Measurements from ENCODE around the gene FXR2. TPM values are rescaled to one million over a fixed set of nuclear protein-coding genes. Genes with fewer than 3 reads are reported as not detected.

FXR2 gene
- polyA plus RNA-seq, 1 donor (not counting 4 experiments of a cell fraction or from before 2014, with no cell fraction given) = 30.6 TPM

- Histone ChIP-seq H3K9me1 (ENCODE audit: control insufficient read depth, extremely low read depth, insufficient read depth, low read length) (no peaks in the 10 kb centered on the region), H4K20me1 (ENCODE audit: control insufficient read depth, extremely low read depth, insufficient read depth, low read length) (peaks cover 16% of the 10 kb centered on the region), H2AFZ (ENCODE audit: control insufficient read depth, low read length) (no peak overlapping the region), H3K4me3 (ENCODE audit: control insufficient read depth in 2 of 3, extremely low read depth in 1 of 3, insufficient read depth in 2 of 3, low read depth in 1 of 3, low read length in 3 of 3) (no peak overlapping the region), H3K27ac (ENCODE audit: control insufficient read depth, insufficient read depth, low read length) (no peak overlapping the region), H3K36me3 (ENCODE audit: control insufficient read depth in 2 of 2, extremely low read depth in 1 of 2, insufficient read depth in 2 of 2, low read length in 2 of 2) (peaks cover 39 to 52% of the 10 kb centered on the region in 2 experiments), H3K27me3 (ENCODE audit: control insufficient read depth, extremely low read depth, insufficient read depth, low read length) (no peaks in the 10 kb centered on the region), H3K4me2 (ENCODE audit: control insufficient read depth, extremely low read depth, insufficient read depth, low read depth, low read length) (no peak overlapping the region), H3K4me1 (ENCODE audit: control insufficient read depth, extremely low read depth, insufficient read depth, low read length) (peaks cover 18% of the 10 kb centered on the region), H3K9me3 (ENCODE audit: control insufficient read depth, low read depth, low read length) (no peaks in the 10 kb centered on the region), H3K79me2 (ENCODE audit: control insufficient read depth, insufficient read depth, low read length) (peaks cover 48% of the 10 kb centered on the region), H3K9ac (ENCODE audit: control insufficient read depth, extremely low read depth, insufficient read depth, low read length) (no peak overlapping the region)
- no peak for TF ChIP-seq EZH2 (IDR thresholded peaks at IDR 0.05; ENCODE audit: low read length)
- TF ChIP-seq CTCF (optimal IDR thresholded peaks at IDR 0.05 in 1 of 3, IDR thresholded peaks at IDR 0.05 in 1 of 3, conservative IDR thresholded peaks at IDR 0.05 in 1 of 3; ENCODE audit: extremely low read depth in 1 of 3, insufficient read depth in 2 of 3, low read length in 3 of 3) = no peak
- no peak for DNase-seq (ENCODE audit: low read depth, low spot score)
- dilution Hi-C loops (cut with MboI; ENCODE audit: extremely low pct_ligation_motif_present, low sequenced_read_pairs) = no loop called here
- no peak for FAIRE-seq
Observed at GRCh38 chr17:7570351-7570750, 44.3 kb downstream of the FXR2 start.

GRCh38 chr17:7569571-7569970, 45.1 kb downstream of the FXR2 start:
- Histone ChIP-seq H4K20me1 (ENCODE audit: control insufficient read depth, extremely low read depth, insufficient read depth, low read length) (peaks cover 9% of the 10 kb centered on the region), H2AFZ (ENCODE audit: control insufficient read depth, low read length) (no peak overlapping the region), H3K4me2 (ENCODE audit: control insufficient read depth, extremely low read depth, insufficient read depth, low read depth, low read length) (no peak overlapping the region), H3K36me3 (ENCODE audit: control insufficient read depth in 2 of 2, extremely low read depth in 1 of 2, insufficient read depth in 2 of 2, low read length in 2 of 2) (peaks cover 37 to 52% of the 10 kb centered on the region in 2 experiments), H3K4me3 (ENCODE audit: control insufficient read depth in 2 of 3, extremely low read depth in 1 of 3, insufficient read depth in 2 of 3, low read depth in 1 of 3, low read length in 3 of 3) (no peak overlapping the region), H3K9me1 (ENCODE audit: control insufficient read depth, extremely low read depth, insufficient read depth, low read length) (no peaks in the 10 kb centered on the region), H3K9me3 (ENCODE audit: control insufficient read depth, low read depth, low read length) (no peaks in the 10 kb centered on the region), H3K79me2 (ENCODE audit: control insufficient read depth, insufficient read depth, low read length) (peaks cover 48% of the 10 kb centered on the region), H3K4me1 (ENCODE audit: control insufficient read depth, extremely low read depth, insufficient read depth, low read length) (peaks cover 10% of the 10 kb centered on the region), H3K9ac (ENCODE audit: control insufficient read depth, extremely low read depth, insufficient read depth, low read length) (no peak overlapping the region), H3K27me3 (ENCODE audit: control insufficient read depth, extremely low read depth, insufficient read depth, low read length) (no peaks in the 10 kb centered on the region), H3K27ac (ENCODE audit: control insufficient read depth, insufficient read depth, low read length) (no peak overlapping the region)
- dilution Hi-C loops (cut with MboI; ENCODE audit: extremely low pct_ligation_motif_present, low sequenced_read_pairs) = no loop called here
- FAIRE-seq (no peak), DNase-seq (ENCODE audit: low read depth, low spot score) (no peak)
- TF ChIP-seq EZH2 (IDR thresholded peaks at IDR 0.05; ENCODE audit: low read length) = no peak
- no peak for TF ChIP-seq CTCF (optimal IDR thresholded peaks at IDR 0.05 in 1 of 3, IDR thresholded peaks at IDR 0.05 in 1 of 3, conservative IDR thresholded peaks at IDR 0.05 in 1 of 3; ENCODE audit: extremely low read depth in 1 of 3, insufficient read depth in 2 of 3, low read length in 3 of 3)
